Endothelial cell of umbilical vein (primary cell): ENCODE measurements around the gene NMD3. TPM values are rescaled to one million over a fixed set of nuclear protein-coding genes. Genes with fewer than 3 reads are reported as not detected.

Source experiments
- BruUV-seq: library from RNA; stranded (reverse); fragments of 400-500 nt; replicated peaks from 2 replicates; lab custom pipeline; 2021; lab: Mats Ljungman, UMichigan
- CTCF ChIA-PET: fragments of 300-600, 350-600 bp; sonication (Branson Sonifier 250); formaldehyde crosslinking; loops from one replicate; lab custom pipeline; 2021; ENCODE audit warnings: antibody characterized with exemption, inconsistent platforms; lab: Charles Lee
- POLR2A ChIA-PET: fragments of 300-600, 350-600 bp; sonication (Branson Sonifier 250); formaldehyde crosslinking; loops from one replicate; lab custom pipeline; 2021; ENCODE audit warnings: antibody characterized with exemption, inconsistent platforms; lab: Charles Lee
- DNase-seq: peaks from one replicate; pipeline ENCODE4 v3.0.0-alpha.2; 2011; ENCODE audit warnings: low read depth, low spot score
- FAIRE-seq: peaks from 2 replicates; lab custom pipeline; 2011; peaks lifted over from hg19 to GRCh38; lab: Jason Lieb, UNC
- H2AFZ ChIP-seq: 2 replicates; pipeline ENCODE4 v1.6.0; 2012; ENCODE audit warnings: low read depth, low read length, control low read depth, inconsistent platforms
- H3K27ac ChIP-seq: 2 replicates; pipeline ENCODE4 v1.5.1; 2011; ENCODE audit warnings: low read depth, mild to moderate bottlenecking, control low read depth, low read length, moderate library complexity; ENCODE audit not compliant: insufficient read depth
- H3K27me3 ChIP-seq, 2 experiments: 2 replicates each; pipeline versions ENCODE4 v1.6.0 to v1.6.1; 2011; ENCODE audit warnings: low read length in 2 of 2, mixed read lengths in 1 of 2; ENCODE audit not compliant: control insufficient read depth in 2 of 2, insufficient read depth in 2 of 2
- H3K36me3 ChIP-seq, 2 experiments: 2 replicates in 1 of 2; 3 replicates in 1 of 2; pipeline ENCODE4 v1.5.1; 2011; ENCODE audit warnings: low read length in 2 of 2, mild to moderate bottlenecking in 1 of 2, moderate library complexity in 1 of 2; ENCODE audit not compliant: control insufficient read depth in 2 of 2, insufficient read depth in 2 of 2; ENCODE audit errors: extremely low read depth in 1 of 2
- H3K4me1 ChIP-seq: 3 replicates; pipeline ENCODE4 v1.5.1; 2011; ENCODE audit warnings: mild to moderate bottlenecking, low read length; ENCODE audit not compliant: control insufficient read depth, insufficient read depth; ENCODE audit errors: extremely low read depth
- H3K4me2 ChIP-seq: 2 replicates; pipeline ENCODE4 v1.6.1; 2011; ENCODE audit warnings: low read length, control low read depth, mixed read lengths; ENCODE audit not compliant: insufficient read depth
- H3K4me3 ChIP-seq, 3 experiments: fragments of 200-600 bp in 1 of 3; sonication (generic), shearing (Covaris generic) in 1 of 3; replicated peaks in 1 of 3; 2 replicates each; pipeline ENCODE4 v1.5.1; 2011 to 2016; ENCODE audit warnings: control low read depth in 3 of 3, low read length in 3 of 3, mild to moderate bottlenecking in 2 of 3, inconsistent platforms in 1 of 3, low read depth in 1 of 3, moderate library complexity in 1 of 3; ENCODE audit not compliant: insufficient read depth in 1 of 3
- H3K79me2 ChIP-seq: 2 replicates; pipeline ENCODE4 v1.6.0; 2012; ENCODE audit warnings: low read length, inconsistent platforms; ENCODE audit not compliant: control insufficient read depth, insufficient read depth
- H3K9ac ChIP-seq: replicated peaks from 2 replicates; pipeline ENCODE3; 2011; ENCODE audit warnings: low read length, control low read depth; ENCODE audit not compliant: insufficient read depth; ENCODE audit errors: extremely low read depth
- H3K9me1 ChIP-seq: replicated peaks from 3 replicates; pipeline ENCODE4 v1.6.0; 2011; ENCODE audit warnings: mild to moderate bottlenecking, low read length; ENCODE audit not compliant: control insufficient read depth, insufficient read depth; ENCODE audit errors: extremely low read depth
- H3K9me3 ChIP-seq: replicated peaks from 2 replicates; pipeline ENCODE4 v1.5.1; 2012; ENCODE audit warnings: low read length, inconsistent platforms; ENCODE audit not compliant: control insufficient read depth, insufficient read depth
- H4K20me1 ChIP-seq: replicated peaks from 2 replicates; pipeline ENCODE3; 2011; ENCODE audit warnings: mild to moderate bottlenecking, low read length; ENCODE audit not compliant: control insufficient read depth, insufficient read depth; ENCODE audit errors: extremely low read depth
- EZH2 ChIP-seq: IDR thresholded peaks from 2 replicates; pipeline ENCODE4 v1.6.1; 2012; ENCODE audit warnings: borderline replicate concordance, low read depth, mild to moderate bottlenecking, moderate library complexity, low read length, inconsistent platforms; ENCODE audit not compliant: severe bottlenecking
- FOS ChIP-seq: IDR thresholded peaks from 2 replicates; pipeline ENCODE4 v1.6.1; 2011; ENCODE audit warnings: mild to moderate bottlenecking, low read length, moderate library complexity, borderline replicate concordance; ENCODE audit not compliant: insufficient read depth
- GATA2 ChIP-seq: IDR thresholded peaks from 2 replicates; pipeline ENCODE4 v1.7.0; 2011; ENCODE audit warnings: low read depth, mild to moderate bottlenecking, moderate library complexity, mixed read lengths, low read length; ENCODE audit not compliant: insufficient read length, insufficient read depth
- JUN ChIP-seq: IDR thresholded peaks from 2 replicates; pipeline ENCODE4 v1.6.1; 2011; ENCODE audit warnings: borderline replicate concordance, low read depth; ENCODE audit not compliant: insufficient read length, insufficient read depth
- MYC ChIP-seq: IDR thresholded peaks from one replicate; pipeline ENCODE4 v1.6.1; 2011; ENCODE audit warnings: mild to moderate bottlenecking, low read depth, low read length
- POLR2A ChIP-seq: IDR thresholded peaks from 2 replicates; pipeline ENCODE4 v1.6.1; 2012; ENCODE audit warnings: low read depth, mild to moderate bottlenecking, control low read depth, low read length
- POLR2AphosphoS5 ChIP-seq: IDR thresholded peaks from 2 replicates; pipeline ENCODE4 v1.6.1; 2012; ENCODE audit warnings: low read depth, mild to moderate bottlenecking, control low read depth, low read length, moderate library complexity; ENCODE audit not compliant: insufficient read depth
- dilution Hi-C: fragments of 300-500 bp; cut with MboI; formaldehyde crosslinking; loops from one replicate; pipeline ENCODE4 v1.15.0; 2019; ENCODE audit warnings: low sequenced_read_pairs; ENCODE audit not compliant: extremely low pct_ligation_motif_present
- intact Hi-C: fragments of 100-400 bp; cut with micrococcal nuclease; formaldehyde crosslinking; loops from one replicate; pipeline ENCODE4 v1.10.0; 2022
- polyA plus RNA-seq, 4 experiments: library from polyadenylated mRNA; depleted of rRNA in 3 of 4; stranded (reverse) in 3 of 4; unstranded in 1 of 4; fragments of >200 nt; gene quantifications; 2 replicates each; pipeline versions ENCODE4 v1.2.1 to v1.2.3, GENCODE V29; 2011 to 2012; ENCODE audit warnings: missing spikeins in 1 of 4
- total RNA-seq: library from RNA; stranded (reverse); gene quantifications from 2 replicates; pipeline ENCODE4 v1.2.3, GENCODE V29; 2021
- TF ChIP-seq, protein P1 (sequence below), 2 donors: IDR thresholded peaks; 1 replicate in 1 of 2; 2 replicates in 1 of 2; pipeline ENCODE4 v1.5.1; 2011; ENCODE audit warnings: low read length in 2 of 2, mild to moderate bottlenecking in 2 of 2, moderate library complexity in 2 of 2, control low read depth in 1 of 2, inconsistent platforms in 1 of 2, low read depth in 1 of 2; ENCODE audit not compliant: insufficient read depth in 1 of 2; ENCODE audit errors: extremely low read depth in 1 of 2
- TF ChIP-seq, protein P2 (sequence below): IDR thresholded peaks from 2 replicates; pipeline ENCODE4 v1.6.1; 2011; ENCODE audit not compliant: insufficient read depth, insufficient read length

The NMD3 gene
- total and polyA plus RNA-seq, 2 donors (not counting 3 experiments of a cell fraction or from before 2014, with no cell fraction given), result 14.2 to 53.8 TPM

DNA sequence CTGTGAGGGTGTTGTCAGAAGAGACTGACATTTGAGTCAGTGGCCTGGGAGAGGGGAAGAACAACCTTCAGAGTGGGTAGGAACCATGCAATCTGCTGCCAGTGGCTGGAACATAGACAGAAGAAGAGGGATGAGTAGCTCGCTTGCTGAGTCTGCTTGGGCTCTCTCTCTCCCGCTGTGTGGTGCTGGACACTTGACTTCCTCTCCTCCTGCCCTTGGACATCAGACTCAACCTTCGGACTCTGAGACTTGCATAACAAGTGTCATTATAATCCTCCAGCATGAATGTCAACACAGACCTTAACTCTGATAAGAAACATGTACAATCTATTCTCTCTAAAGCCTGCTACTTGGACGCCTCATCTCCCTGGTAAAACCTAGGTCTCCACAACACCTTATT, 5.9 kb upstream of the NMD3 start:
- no peaks in the 10 kb centered on the region for H3K9me1 ChIP-seq
- H3K9ac ChIP-seq, result no peak overlapping the region
- H3K36me3 ChIP-seq, result no peaks in the 10 kb centered on the region
- H3K9me3 ChIP-seq, result no peaks in the 10 kb centered on the region
- no peaks in the 10 kb centered on the region for H3K27me3 ChIP-seq
- BruUV-seq, result no TSS peak
- no peak overlapping the region for H3K4me2 ChIP-seq
- H3K27ac ChIP-seq, result no peak overlapping the region
- FAIRE-seq (no peak), DNase-seq (no peak)
- CTCF ChIA-PET, result no interaction called here
- H3K4me1 ChIP-seq, result no peaks in the 10 kb centered on the region
- H3K4me3 ChIP-seq, result no peak overlapping the region
- no peaks in the 10 kb centered on the region for H3K79me2 ChIP-seq
- intact Hi-C loops (no loop called here), dilution Hi-C loops (no loop called here)
- no peaks in the 10 kb centered on the region for H4K20me1 ChIP-seq
- POLR2A ChIA-PET, result no interaction called here
- TF ChIP-seq EZH2 (no peak), POLR2A (no peak), JUN (no peak), FOS (no peak), MYC (no peak), GATA2 (no peak), POLR2AphosphoS5 (no peak)
- TF ChIP-seq, protein P1, sequence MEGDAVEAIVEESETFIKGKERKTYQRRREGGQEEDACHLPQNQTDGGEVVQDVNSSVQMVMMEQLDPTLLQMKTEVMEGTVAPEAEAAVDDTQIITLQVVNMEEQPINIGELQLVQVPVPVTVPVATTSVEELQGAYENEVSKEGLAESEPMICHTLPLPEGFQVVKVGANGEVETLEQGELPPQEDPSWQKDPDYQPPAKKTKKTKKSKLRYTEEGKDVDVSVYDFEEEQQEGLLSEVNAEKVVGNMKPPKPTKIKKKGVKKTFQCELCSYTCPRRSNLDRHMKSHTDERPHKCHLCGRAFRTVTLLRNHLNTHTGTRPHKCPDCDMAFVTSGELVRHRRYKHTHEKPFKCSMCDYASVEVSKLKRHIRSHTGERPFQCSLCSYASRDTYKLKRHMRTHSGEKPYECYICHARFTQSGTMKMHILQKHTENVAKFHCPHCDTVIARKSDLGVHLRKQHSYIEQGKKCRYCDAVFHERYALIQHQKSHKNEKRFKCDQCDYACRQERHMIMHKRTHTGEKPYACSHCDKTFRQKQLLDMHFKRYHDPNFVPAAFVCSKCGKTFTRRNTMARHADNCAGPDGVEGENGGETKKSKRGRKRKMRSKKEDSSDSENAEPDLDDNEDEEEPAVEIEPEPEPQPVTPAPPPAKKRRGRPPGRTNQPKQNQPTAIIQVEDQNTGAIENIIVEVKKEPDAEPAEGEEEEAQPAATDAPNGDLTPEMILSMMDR (IDR thresholded peaks at IDR 0.05; ENCODE audit: extremely low read depth in 1 of 2, insufficient read depth in 1 of 2, low read depth in 1 of 2, low read length in 2 of 2), result no peak
- TF ChIP-seq, protein P2, sequence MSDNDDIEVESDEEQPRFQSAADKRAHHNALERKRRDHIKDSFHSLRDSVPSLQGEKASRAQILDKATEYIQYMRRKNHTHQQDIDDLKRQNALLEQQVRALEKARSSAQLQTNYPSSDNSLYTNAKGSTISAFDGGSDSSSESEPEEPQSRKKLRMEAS, result no peak
- H2AFZ ChIP-seq, result no peak overlapping the region
